ENCODE data around the gene ZNF197. TPM values are rescaled to one million over a fixed set of nuclear protein-coding genes. Genes with fewer than 3 reads are reported as not detected.

ZNF197 gene
- polyA plus RNA-seq, 2 of the 4 experiments (the other 2 are of a cell fraction) = 2.8 to 3.7 TPM

DNA sequence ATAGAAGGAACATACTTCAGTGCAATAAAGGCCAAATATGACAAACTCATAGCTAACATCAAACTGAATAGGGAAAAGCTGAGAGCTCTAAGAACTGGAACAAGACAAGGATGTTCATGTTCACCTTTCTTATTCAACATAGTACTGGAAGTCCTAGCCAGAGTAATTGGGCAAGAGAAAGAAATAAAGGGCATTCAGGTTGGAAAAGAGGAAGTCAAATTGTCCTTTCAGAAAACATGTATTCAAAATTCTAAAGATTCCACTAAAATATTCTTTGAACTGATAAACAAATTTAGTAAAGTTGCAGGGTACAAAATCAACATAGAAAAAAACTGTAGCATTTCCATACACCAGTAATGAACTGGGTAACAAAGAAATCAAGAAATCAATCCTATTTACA lies 12.2 kb upstream of the ZNF197 start:
- ChIA-PET POLR2A (no interaction called here), CTCF (interaction anchor here (0.7 kb wide), 1 partner anchor 113 kb away, joined by 3 read pairs; no protein-coding TSS in a partner anchor)
- H3K4me2 ChIP-seq = no peak overlapping the region
- ATAC-seq = no peak
- no peak for DNase-seq (ENCODE audit: low read depth in 1 of 2, low spot score in 1 of 2)
- no peaks in the 10 kb centered on the region; the same call in 2 of the 3 replicates for H3K9me3 ChIP-seq
- no peak for FAIRE-seq
- TF ChIP-seq, protein P1, sequence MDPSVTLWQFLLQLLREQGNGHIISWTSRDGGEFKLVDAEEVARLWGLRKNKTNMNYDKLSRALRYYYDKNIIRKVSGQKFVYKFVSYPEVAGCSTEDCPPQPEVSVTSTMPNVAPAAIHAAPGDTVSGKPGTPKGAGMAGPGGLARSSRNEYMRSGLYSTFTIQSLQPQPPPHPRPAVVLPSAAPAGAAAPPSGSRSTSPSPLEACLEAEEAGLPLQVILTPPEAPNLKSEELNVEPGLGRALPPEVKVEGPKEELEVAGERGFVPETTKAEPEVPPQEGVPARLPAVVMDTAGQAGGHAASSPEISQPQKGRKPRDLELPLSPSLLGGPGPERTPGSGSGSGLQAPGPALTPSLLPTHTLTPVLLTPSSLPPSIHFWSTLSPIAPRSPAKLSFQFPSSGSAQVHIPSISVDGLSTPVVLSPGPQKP (IDR thresholded peaks at IDR 0.05; ENCODE audit: low read depth, low read length) = no peak
- TF ChIP-seq SMC3 (IDR thresholded peaks at IDR 0.05) (no peak), RFX5 (IDR thresholded peaks at IDR 0.05) (no peak), CEBPB (IDR thresholded peaks at IDR 0.05) (no peak), ZNF302 (CRISPR knock-in tag; IDR thresholded peaks at IDR 0.05) (no peak), CBX2 (IDR thresholded peaks at IDR 0.05; ENCODE audit: borderline replicate concordance, low read depth) (no peak), KDM1A (IDR thresholded peaks at IDR 0.05; ENCODE audit: low read depth) (no peak), ZFP36 (IDR thresholded peaks at IDR 0.05; ENCODE audit: borderline replicate concordance, partially characterized antibody) (no peak), FOSL2 (IDR thresholded peaks at IDR 0.05) (no peak), FOSL2 (CRISPR knock-in tag; IDR thresholded peaks at IDR 0.05) (no peak), EHF (CRISPR knock-in tag; IDR thresholded peaks at IDR 0.05) (no peak), NR3C1 (IDR thresholded peaks at IDR 0.05) (no peak), JUN (IDR thresholded peaks at IDR 0.05) (no peak), POLR2AphosphoS2 (conservative IDR thresholded peaks at IDR 0.05; ENCODE audit: low read length) (no peak), RAD21 (conservative IDR thresholded peaks at IDR 0.05 in 1 of 2, IDR thresholded peaks at IDR 0.05 in 1 of 2) (no peak), EHMT2 (IDR thresholded peaks at IDR 0.05; ENCODE audit: low read depth) (no peak)
- TF ChIP-seq, protein P2, sequence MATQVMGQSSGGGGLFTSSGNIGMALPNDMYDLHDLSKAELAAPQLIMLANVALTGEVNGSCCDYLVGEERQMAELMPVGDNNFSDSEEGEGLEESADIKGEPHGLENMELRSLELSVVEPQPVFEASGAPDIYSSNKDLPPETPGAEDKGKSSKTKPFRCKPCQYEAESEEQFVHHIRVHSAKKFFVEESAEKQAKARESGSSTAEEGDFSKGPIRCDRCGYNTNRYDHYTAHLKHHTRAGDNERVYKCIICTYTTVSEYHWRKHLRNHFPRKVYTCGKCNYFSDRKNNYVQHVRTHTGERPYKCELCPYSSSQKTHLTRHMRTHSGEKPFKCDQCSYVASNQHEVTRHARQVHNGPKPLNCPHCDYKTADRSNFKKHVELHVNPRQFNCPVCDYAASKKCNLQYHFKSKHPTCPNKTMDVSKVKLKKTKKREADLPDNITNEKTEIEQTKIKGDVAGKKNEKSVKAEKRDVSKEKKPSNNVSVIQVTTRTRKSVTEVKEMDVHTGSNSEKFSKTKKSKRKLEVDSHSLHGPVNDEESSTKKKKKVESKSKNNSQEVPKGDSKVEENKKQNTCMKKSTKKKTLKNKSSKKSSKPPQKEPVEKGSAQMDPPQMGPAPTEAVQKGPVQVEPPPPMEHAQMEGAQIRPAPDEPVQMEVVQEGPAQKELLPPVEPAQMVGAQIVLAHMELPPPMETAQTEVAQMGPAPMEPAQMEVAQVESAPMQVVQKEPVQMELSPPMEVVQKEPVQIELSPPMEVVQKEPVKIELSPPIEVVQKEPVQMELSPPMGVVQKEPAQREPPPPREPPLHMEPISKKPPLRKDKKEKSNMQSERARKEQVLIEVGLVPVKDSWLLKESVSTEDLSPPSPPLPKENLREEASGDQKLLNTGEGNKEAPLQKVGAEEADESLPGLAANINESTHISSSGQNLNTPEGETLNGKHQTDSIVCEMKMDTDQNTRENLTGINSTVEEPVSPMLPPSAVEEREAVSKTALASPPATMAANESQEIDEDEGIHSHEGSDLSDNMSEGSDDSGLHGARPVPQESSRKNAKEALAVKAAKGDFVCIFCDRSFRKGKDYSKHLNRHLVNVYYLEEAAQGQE (IDR thresholded peaks at IDR 0.05) = no peak
- TF ChIP-seq, protein P3, sequence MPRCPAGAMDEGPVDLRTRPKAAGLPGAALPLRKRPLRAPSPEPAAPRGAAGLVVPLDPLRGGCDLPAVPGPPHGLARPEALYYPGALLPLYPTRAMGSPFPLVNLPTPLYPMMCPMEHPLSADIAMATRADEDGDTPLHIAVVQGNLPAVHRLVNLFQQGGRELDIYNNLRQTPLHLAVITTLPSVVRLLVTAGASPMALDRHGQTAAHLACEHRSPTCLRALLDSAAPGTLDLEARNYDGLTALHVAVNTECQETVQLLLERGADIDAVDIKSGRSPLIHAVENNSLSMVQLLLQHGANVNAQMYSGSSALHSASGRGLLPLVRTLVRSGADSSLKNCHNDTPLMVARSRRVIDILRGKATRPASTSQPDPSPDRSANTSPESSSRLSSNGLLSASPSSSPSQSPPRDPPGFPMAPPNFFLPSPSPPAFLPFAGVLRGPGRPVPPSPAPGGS (IDR thresholded peaks at IDR 0.05) = no peak
- TF ChIP-seq, protein P4, sequence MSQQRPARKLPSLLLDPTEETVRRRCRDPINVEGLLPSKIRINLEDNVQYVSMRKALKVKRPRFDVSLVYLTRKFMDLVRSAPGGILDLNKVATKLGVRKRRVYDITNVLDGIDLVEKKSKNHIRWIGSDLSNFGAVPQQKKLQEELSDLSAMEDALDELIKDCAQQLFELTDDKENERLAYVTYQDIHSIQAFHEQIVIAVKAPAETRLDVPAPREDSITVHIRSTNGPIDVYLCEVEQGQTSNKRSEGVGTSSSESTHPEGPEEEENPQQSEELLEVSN (IDR thresholded peaks at IDR 0.05; ENCODE audit: borderline replicate concordance, low read depth) = no peak
- TF ChIP-seq, protein P5, sequence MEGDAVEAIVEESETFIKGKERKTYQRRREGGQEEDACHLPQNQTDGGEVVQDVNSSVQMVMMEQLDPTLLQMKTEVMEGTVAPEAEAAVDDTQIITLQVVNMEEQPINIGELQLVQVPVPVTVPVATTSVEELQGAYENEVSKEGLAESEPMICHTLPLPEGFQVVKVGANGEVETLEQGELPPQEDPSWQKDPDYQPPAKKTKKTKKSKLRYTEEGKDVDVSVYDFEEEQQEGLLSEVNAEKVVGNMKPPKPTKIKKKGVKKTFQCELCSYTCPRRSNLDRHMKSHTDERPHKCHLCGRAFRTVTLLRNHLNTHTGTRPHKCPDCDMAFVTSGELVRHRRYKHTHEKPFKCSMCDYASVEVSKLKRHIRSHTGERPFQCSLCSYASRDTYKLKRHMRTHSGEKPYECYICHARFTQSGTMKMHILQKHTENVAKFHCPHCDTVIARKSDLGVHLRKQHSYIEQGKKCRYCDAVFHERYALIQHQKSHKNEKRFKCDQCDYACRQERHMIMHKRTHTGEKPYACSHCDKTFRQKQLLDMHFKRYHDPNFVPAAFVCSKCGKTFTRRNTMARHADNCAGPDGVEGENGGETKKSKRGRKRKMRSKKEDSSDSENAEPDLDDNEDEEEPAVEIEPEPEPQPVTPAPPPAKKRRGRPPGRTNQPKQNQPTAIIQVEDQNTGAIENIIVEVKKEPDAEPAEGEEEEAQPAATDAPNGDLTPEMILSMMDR (IDR thresholded peaks at IDR 0.05) = no peak
- no peak overlapping the region for H3K4me3 ChIP-seq
- no peaks in the 10 kb centered on the region for H3K4me1 ChIP-seq
- no peak overlapping the region for H3K27ac ChIP-seq
